Activated naive CD4-positive, alpha-beta T cell treated with anti-CD3 and anti-CD28 coated beads, Interleukin-2, amount 50 U/mL, for 24 hours (primary cell): Measurements from ENCODE around the gene SLC39A9.
A peak's percentile ranks its signal among the peaks of the same experiment; 100 is the strongest.
"Not testable (repeated sequence)": the region's sequence is repeated elsewhere in the genome, so short reads cannot be mapped to it uniquely, and the experiment has no call there.

ENCODE experiments used
- H3K27ac Mint-ChIP-seq: one replicate; pipeline ENCODE4 v1.8.0; 2021; ENCODE audit warnings: mild to moderate bottlenecking, mixed read lengths
- H3K27me3 Mint-ChIP-seq: one replicate; pipeline ENCODE4 v1.8.0; 2021; ENCODE audit warnings: mixed read lengths
- H3K36me3 Mint-ChIP-seq: one replicate; pipeline ENCODE4 v1.8.0; 2021; ENCODE audit warnings: mixed read lengths
- H3K4me1 Mint-ChIP-seq: one replicate; pipeline ENCODE4 v1.8.0; 2021; ENCODE audit warnings: mixed read lengths
- H3K4me3 Mint-ChIP-seq: one replicate; pipeline ENCODE4 v1.8.0; 2021; ENCODE audit warnings: mild to moderate bottlenecking, mixed read lengths
- H3K9me3 Mint-ChIP-seq: one replicate; pipeline ENCODE4 v1.8.0; 2021; ENCODE audit warnings: mixed read lengths

Gene SLC39A9

DNA sequence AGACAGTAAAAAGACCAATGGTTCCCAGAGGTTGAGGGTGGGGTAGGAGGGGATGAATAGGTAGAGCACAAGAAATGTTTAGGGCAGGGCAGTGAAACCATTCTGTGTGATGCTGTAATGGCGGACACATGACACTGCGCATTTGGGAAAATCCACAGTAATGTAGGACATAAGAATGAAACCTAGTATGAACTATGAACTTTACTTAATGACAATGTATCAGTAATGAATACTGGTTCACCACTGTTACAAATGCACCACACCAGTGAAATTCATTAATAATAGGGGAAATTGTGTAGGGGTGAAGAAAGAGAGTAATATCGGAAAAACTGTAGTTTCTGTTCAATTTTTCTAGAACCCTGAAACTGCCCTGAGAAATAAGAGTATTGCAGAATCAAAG lies 6.0 kb upstream of the SLC39A9 start:
- no peaks in the 10 kb centered on the region for H3K9me3 Mint-ChIP-seq
- H3K4me1 Mint-ChIP-seq: peaks cover 89% of the 10 kb centered on the region
- no peak overlapping the region for H3K4me3 Mint-ChIP-seq
- no peak overlapping the region for H3K27ac Mint-ChIP-seq
- no peaks in the 10 kb centered on the region for H3K27me3 Mint-ChIP-seq
- peaks cover 48% of the 10 kb centered on the region for H3K36me3 Mint-ChIP-seq

- no peaks in the 10 kb centered on the region for H3K27me3 Mint-ChIP-seq
- no peaks in the 10 kb centered on the region for H3K9me3 Mint-ChIP-seq
- peak overlapping the region; percentile 51 for H3K27ac Mint-ChIP-seq
- peak overlapping the region; percentile 96 for H3K4me3 Mint-ChIP-seq
- peaks cover 39% of the 10 kb centered on the region for H3K36me3 Mint-ChIP-seq
- peaks cover 81% of the 10 kb centered on the region for H3K4me1 Mint-ChIP-seq
These were observed 2.6 kb upstream of the SLC39A9 start for GRCh38 chr14:69395929-69396328.

DNA sequence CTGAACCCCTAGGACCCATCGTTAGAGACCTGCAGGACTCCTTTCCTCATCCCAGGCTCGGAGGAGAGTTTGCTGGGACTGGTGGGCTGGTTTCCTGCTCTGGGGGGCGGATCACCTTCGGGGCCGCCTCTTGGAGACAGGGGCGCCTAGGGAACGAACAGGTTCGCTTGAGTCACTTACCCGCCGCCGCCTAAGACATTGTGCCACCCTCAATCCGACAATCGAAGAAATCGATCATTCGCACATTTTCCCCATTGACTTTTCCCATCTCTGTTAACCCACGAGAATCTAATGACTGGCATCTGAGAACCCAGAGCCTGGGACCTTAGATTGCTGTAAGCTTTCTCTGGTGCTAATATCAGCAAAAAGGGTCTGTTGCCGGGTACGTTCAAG lies 322 bp downstream of the SLC39A9 start:
- peak overlapping the region; percentile 96 for H3K27ac Mint-ChIP-seq
- peaks cover 68% of the 10 kb centered on the region for H3K4me1 Mint-ChIP-seq
- peaks cover 24% of the 10 kb centered on the region for H3K36me3 Mint-ChIP-seq
- H3K27me3 Mint-ChIP-seq: no peaks in the 10 kb centered on the region
- H3K9me3 Mint-ChIP-seq: no peaks in the 10 kb centered on the region
- H3K4me3 Mint-ChIP-seq: peak overlapping the region; percentile 96

DNA sequence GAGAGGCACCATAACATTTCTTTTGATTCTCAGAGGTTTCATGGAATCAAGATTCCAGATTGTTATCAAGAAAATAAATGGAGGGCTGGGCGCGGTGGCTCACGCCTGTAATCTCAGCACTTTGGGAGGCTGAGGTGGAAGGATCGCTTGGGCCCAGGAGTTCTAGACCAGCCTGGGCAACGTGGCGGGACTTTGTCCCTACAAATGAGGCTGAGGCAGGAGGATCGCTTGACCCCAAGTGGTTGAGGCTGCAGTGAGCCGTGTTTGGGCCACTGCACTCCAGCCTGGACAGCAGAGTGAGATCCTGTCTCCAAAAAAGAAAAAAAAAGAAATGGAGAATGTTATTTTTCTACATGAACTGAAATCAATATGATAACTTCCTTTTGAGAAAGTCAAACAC lies 1.3 kb downstream of the SLC39A9 start:
- Mint-ChIP-seq H3K4me3 (peak overlapping the region; percentile 96), H3K4me1 (peaks cover 70% of the 10 kb centered on the region), H3K27ac (no peak overlapping the region), H3K9me3 (no peaks in the 10 kb centered on the region), H3K27me3 (no peaks in the 10 kb centered on the region), H3K36me3 (peaks cover 22% of the 10 kb centered on the region)

DNA sequence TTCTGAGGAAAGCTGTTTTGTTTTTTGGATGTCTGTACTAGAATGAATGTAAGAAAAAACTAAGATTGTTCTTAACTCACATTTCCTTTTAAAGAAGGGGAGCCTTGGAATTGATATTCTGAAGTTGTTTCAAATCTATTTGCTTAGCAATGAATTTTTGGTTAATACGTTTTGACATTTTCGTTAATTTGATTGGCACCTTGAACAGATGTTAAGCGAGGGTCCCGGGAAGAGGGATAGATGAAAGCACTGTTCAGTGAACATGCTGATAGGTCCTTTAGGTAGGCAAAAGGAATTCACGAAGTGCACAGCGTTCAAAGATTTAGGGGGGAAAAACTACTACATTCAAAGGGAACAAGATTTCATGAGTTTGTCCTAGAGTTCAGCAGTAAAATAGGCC lies 1.7 kb downstream of the SLC39A9 start:
- Mint-ChIP-seq H3K9me3 (no peaks in the 10 kb centered on the region), H3K4me3 (peak overlapping the region; percentile 96), H3K27me3 (no peaks in the 10 kb centered on the region), H3K27ac (no peak overlapping the region), H3K36me3 (peaks cover 23% of the 10 kb centered on the region), H3K4me1 (peaks cover 68% of the 10 kb centered on the region)

- no peaks in the 10 kb centered on the region for H3K9me3 Mint-ChIP-seq
- H3K36me3 Mint-ChIP-seq: peaks cover 13% of the 10 kb centered on the region
- peaks cover 57% of the 10 kb centered on the region for H3K4me1 Mint-ChIP-seq
- no peaks in the 10 kb centered on the region for H3K27me3 Mint-ChIP-seq
- no peak overlapping the region for H3K27ac Mint-ChIP-seq
- H3K4me3 Mint-ChIP-seq: no peak overlapping the region
These were observed 3.3 kb downstream of the SLC39A9 start for GRCh38 chr14:69401841-69402240.

DNA sequence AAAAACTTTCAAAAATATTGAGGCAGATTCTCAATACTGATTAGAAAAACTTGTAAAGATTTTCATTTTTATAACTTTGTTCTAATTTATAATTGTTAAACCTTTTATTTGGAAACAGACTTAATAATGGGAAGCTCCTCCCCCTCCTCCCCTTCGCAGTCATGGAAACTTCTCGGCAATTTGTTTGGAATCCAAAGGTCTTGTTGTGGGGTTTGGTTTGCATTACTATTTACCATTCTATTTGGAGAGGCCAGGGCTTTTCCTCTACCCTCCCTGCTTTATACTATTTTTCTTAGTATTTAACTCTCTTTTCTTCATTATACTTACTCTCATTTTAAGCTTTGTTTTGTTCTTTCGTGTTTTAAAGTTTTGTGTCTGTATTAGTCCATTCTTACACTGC lies 6.0 kb downstream of the SLC39A9 start:
- H3K4me3 Mint-ChIP-seq: no peak overlapping the region
- H3K36me3 Mint-ChIP-seq: peaks cover 12% of the 10 kb centered on the region
- H3K27me3 Mint-ChIP-seq: no peaks in the 10 kb centered on the region
- no peak overlapping the region for H3K27ac Mint-ChIP-seq
- H3K9me3 Mint-ChIP-seq: no peaks in the 10 kb centered on the region
- H3K4me1 Mint-ChIP-seq: peaks cover 64% of the 10 kb centered on the region

GRCh38 chr14:69404883-69405282 lies 6.4 kb downstream of the SLC39A9 start:
- Mint-ChIP-seq H3K4me3 (no peak overlapping the region), H3K27ac (no peak overlapping the region), H3K4me1 (peaks cover 60% of the 10 kb centered on the region), H3K9me3 (no peaks in the 10 kb centered on the region), H3K36me3 (peaks cover 12% of the 10 kb centered on the region), H3K27me3 (no peaks in the 10 kb centered on the region)

DNA sequence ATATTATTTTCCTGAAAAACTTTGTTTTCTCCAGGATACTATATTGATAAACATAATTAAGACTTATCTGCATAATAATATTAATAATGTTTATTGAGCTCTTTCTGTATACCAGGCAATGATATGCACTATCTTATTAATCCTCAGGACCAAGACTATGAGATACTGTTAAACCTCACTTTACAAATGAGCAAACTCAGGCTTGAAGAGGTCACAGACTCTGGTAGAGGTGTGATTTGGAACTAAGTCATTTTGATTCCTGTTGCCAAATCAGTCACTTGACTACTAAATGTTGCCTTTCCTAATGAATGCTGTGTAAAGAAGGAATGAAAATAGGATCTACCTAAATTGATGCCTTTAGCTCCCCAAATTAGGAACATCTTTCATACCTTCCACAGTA lies 7.3 kb downstream of the SLC39A9 start:
- Mint-ChIP-seq H3K4me1 (peaks cover 51% of the 10 kb centered on the region), H3K27ac (no peak overlapping the region), H3K27me3 (no peaks in the 10 kb centered on the region), H3K36me3 (peaks cover 8% of the 10 kb centered on the region), H3K4me3 (no peak overlapping the region), H3K9me3 (no peaks in the 10 kb centered on the region)

DNA sequence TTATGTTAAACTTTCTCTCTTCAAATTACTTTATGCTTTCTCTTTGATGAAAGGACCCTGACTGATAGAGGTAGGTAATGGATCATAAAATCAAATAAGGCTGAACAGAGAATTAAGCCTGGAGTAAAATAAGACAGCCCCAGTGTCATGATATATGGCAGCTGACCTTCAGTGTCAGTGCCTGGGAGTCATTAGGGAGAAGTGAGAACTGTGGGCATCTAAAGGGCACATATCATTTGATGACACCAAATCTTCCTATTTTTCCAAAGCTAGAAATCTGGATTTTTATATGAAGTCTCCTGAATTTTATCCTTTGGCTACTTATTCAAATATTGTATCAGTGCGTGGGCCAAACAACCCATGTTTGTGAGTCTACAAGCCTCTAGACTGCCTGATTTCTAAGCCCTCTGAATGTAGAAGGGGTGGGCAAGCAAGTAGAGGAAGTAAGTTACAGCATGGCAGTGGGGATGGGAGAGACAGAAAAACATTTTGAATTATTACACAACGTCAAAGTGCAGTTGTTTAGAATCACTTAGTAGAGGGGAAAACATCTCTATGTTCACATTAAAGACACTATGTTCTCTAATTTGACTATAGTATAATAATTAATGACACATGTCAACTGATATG lies 10.0 kb downstream of the SLC39A9 start:
- no peaks in the 10 kb centered on the region for H3K27me3 Mint-ChIP-seq
- H3K4me1 Mint-ChIP-seq: peaks cover 43% of the 10 kb centered on the region
- H3K36me3 Mint-ChIP-seq: peaks cover 6% of the 10 kb centered on the region
- H3K4me3 Mint-ChIP-seq: no peak overlapping the region
- H3K9me3 Mint-ChIP-seq: no peaks in the 10 kb centered on the region
- no peak overlapping the region for H3K27ac Mint-ChIP-seq

- Mint-ChIP-seq H3K36me3 (peaks cover 8% of the 10 kb centered on the region), H3K27ac (no peak overlapping the region), H3K4me3 (no peak overlapping the region), H3K27me3 (no peaks in the 10 kb centered on the region), H3K4me1 (peaks cover 36% of the 10 kb centered on the region), H3K9me3 (no peaks in the 10 kb centered on the region)
These were observed 15.0 kb downstream of the SLC39A9 start for GRCh38 chr14:69413483-69413882.

DNA sequence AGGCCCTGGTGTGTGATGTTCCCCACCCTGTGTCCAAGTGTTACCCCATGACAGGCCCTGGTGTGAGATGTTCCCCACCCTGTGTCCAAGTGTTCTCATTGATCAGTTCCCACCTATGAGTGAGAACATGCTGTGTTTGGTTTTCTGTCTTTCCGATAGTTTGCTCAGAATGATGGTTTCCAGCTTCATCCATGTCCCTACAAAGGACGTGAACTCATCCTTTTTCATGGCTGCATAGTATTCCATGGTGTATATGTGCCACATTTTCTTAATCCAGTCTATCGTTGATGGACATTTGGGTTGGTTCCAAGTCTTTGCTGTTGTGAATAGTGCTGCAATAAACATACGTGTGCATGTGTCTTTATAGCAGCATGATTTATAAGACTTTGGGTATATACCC lies 17.6 kb downstream of the SLC39A9 start:
- peaks cover 10% of the 10 kb centered on the region for H3K36me3 Mint-ChIP-seq
- H3K4me3 Mint-ChIP-seq, H3K9me3 Mint-ChIP-seq, H3K27me3 Mint-ChIP-seq, H3K27ac Mint-ChIP-seq: not testable (repeated sequence)
- peaks cover 54% of the 10 kb centered on the region for H3K4me1 Mint-ChIP-seq

- peaks cover 28% of the 10 kb centered on the region for H3K4me1 Mint-ChIP-seq
- no peaks in the 10 kb centered on the region for H3K9me3 Mint-ChIP-seq
- no peaks in the 10 kb centered on the region for H3K27me3 Mint-ChIP-seq
- no peak overlapping the region for H3K4me3 Mint-ChIP-seq
- H3K36me3 Mint-ChIP-seq: peaks cover 24% of the 10 kb centered on the region
- no peak overlapping the region for H3K27ac Mint-ChIP-seq
These were observed 24.8 kb downstream of the SLC39A9 start for GRCh38 chr14:69423279-69423678.

- Mint-ChIP-seq H3K4me3 (no peak overlapping the region), H3K27me3 (no peaks in the 10 kb centered on the region), H3K4me1 (peaks cover 18% of the 10 kb centered on the region), H3K27ac (no peak overlapping the region), H3K9me3 (no peaks in the 10 kb centered on the region), H3K36me3 (peaks cover 29% of the 10 kb centered on the region)
These were observed 25.8 kb downstream of the SLC39A9 start for GRCh38 chr14:69424149-69424923.

GRCh38 chr14:69427596-69427995 lies 29.1 kb downstream of the SLC39A9 start:
- H3K4me3 Mint-ChIP-seq: no peak overlapping the region
- no peak overlapping the region for H3K27ac Mint-ChIP-seq
- peaks cover 8% of the 10 kb centered on the region for H3K4me1 Mint-ChIP-seq
- no peaks in the 10 kb centered on the region for H3K27me3 Mint-ChIP-seq
- peaks cover 32% of the 10 kb centered on the region for H3K36me3 Mint-ChIP-seq
- H3K9me3 Mint-ChIP-seq: no peaks in the 10 kb centered on the region

DNA sequence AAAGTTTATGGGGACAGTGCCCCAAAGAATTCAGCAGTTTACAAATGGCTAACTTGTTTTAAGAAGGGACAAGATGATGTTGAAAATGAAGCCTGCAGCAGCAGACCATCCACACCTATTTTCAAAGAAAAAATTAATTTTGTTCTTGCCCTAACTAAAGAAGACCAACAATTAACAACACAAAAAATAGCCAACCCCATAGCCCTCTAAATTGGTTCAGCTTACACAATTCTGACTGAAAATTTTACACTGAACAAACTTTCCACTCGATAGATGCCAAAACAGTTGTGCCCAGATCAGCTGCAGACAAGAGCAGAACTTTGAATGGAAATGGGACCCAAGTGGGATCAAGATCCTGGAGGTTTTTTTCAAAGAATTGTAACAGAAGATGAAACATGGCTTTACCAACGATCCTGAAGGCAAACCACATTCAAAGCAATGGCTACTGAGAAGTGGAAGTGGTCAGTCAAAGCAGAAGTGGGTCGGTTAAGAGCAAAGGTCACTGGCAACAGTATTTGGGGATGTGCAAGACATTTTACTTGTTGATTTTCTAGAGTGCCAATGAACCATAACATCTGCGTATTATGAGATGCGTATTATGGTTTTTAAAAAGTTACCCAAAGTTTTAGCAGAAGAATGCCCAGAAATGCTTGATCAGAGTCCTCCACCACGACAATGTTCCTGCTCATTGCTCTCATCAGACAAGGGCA lies 30.0 kb downstream of the SLC39A9 start:
- Mint-ChIP-seq H3K27me3 (no peaks in the 10 kb centered on the region), H3K27ac (no peak overlapping the region), H3K9me3 (no peaks in the 10 kb centered on the region), H3K4me1 (peaks cover 8% of the 10 kb centered on the region), H3K4me3 (no peak overlapping the region), H3K36me3 (peaks cover 32% of the 10 kb centered on the region)
